EH (cell line): ENCODE data around the gene TBC1D14.

Experiments used
- DNase-seq: peaks from one replicate; pipeline ENCODE4 v3.0.0-alpha.2; 2015; ENCODE audit warnings: low read depth

TBC1D14 gene

GRCh38 chr4:6929812-6930464 lies 20.3 kb downstream of the TBC1D14 start:
- DNase-seq: no peak

- no peak for DNase-seq
Measured at GRCh38 chr4:6932475-6932874, 22.8 kb downstream of the TBC1D14 start.

- DNase-seq: no peak
Measured at GRCh38 chr4:6932918-6933317, 23.3 kb downstream of the TBC1D14 start.

DNA sequence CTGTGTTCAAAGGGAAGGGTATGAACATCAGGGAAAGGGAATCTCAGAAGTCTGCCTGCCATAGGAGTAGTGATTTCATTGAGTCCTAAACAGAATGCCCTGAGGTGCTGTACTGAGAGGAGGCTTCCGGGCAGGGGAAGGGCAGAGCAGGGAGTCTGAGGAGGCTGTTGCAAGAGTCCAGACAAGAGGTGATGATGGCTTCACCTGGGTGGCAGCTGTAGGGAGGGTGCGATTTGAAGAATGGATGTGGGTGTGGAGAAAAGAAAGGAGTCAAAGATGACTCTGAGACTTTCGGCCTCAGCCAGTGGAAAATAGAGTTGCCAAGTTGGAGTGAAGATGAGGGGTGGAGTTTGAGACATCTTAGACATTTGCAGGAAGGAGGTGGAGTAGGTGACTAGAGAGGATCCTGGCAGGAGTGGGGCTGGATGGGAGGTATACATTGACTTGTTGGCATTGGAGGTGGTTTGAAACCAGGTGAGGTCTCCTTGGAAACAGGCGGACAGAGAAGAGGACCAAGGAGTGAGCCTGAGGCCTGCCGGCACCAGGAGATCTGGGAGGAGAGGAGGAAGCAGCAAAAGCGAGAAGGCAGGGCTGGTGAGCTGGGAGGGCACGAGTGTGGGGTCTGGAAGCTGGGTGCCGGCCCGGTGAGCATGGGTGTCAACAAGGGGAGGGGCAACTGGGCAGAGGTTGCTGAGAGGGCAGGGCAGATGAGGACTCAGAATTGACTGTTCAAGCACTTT lies 24.2 kb downstream of the TBC1D14 start:
- DNase-seq: no peak

DNA sequence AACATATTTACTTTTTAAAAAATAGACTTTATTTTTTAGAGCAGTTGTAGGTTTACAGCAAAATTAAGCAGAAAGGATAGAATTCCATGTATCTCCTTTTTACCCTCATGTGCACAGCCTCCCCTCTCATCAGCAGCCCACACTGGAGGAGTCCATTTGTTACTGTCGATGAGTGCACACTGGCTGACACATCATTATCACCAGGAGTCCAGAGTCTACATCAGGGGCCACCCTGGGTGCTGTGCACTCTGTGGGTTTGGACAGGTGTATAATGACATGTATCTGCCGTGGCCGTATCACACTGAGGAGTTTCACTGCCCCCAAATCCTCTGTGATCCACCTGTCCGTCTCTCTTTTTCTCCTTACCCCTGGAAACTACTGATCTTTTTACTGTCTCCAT lies 26.3 kb downstream of the TBC1D14 start:
- DNase-seq: no peak

- no peak for DNase-seq
Measured at GRCh38 chr4:6937201-6937600, 27.6 kb downstream of the TBC1D14 start.

GRCh38 chr4:6937754-6938153 lies 28.1 kb downstream of the TBC1D14 start:
- no peak for DNase-seq

DNA sequence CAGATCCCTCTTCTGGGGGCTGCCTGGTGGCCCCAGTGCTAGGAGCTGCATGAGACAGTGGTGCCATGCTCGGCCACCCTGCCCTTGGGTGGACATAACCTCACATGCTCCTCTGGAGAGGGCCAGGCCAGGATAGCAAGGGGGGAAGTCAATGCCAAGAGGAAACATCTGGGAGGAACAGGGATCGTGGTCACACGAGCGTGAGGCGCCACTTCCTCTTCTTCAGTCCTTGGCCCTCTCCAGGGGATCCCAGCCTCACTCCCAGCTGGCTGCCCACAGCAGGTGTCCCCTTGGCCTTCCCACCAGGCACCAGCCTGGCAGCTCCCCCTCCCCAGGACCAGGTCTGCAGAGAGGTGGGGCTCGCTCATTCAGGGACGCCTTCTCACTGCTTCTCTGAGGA lies 28.6 kb downstream of the TBC1D14 start:
- peak; percentile 20 for DNase-seq

- no peak for DNase-seq
Measured at GRCh38 chr4:6938647-6939271, 29.1 kb downstream of the TBC1D14 start.

- DNase-seq: no peak
Measured at GRCh38 chr4:6939761-6940743, 30.4 kb downstream of the TBC1D14 start.

DNA sequence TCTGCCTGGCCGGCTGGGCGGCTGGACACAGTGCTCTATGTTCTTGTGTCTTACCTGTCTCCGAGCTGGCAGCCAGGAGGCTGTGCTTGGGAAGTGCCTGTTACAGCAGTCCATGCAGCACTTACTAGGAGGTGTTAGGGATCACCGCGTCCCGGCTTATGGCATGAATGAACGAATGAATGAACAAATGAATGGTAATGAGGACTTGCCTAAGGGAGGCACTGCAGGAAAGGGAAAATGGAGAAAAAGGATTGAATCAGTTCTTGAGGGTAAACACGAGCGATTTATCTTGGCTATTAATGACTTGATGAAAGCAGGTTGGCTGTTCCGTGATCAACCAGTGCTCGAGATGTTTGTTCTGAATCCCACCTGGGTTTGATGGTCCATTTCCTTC lies 31.1 kb downstream of the TBC1D14 start:
- DNase-seq: no peak

DNA sequence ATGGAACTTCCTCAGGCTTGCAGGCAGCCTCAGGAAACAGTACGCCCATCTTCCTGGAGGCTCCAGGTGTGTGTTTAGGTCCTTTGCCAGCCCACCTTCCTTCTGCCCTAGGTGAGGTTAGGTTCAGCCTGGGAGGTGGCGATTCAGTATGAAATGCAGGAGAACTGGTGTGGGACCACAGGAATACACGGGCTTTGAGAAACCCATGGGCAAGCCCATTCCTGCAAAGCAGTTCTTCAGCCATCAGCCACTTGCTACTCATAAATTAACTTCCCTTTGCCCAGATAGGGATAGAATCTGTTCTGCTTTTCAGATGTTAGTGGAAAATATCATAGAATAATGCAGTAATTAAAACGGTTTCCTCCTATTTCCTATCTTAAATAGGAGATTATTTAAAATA lies 32.2 kb downstream of the TBC1D14 start:
- DNase-seq: no peak

DNA sequence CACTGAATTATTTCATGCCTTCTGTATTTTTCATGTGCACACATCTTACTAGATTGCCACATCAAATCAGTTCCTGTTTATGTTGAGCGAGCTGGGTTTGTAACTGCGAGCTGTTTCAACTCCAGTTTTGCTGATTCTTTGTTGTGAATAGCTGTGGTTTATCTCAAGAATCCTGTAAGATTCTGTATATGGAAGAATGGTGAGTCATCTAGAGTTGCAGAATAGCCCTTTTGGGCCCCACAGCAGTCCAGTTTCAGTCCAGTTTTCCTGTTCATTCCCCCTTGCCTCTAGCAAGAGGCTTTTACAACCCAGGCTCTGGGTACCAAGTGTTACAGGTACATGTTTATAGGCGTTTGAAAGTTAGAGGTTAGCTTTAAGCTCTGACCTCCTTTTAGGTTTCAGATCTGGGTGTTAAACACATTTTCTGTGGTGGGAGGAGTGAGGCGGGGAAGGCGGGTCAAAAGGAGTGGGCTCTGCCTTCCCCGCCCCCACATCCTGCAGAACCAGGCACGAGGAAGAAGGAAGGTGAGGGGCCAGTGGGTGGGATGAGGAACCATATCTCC lies 32.7 kb downstream of the TBC1D14 start:
- peak; percentile 96 for DNase-seq

- DNase-seq: no peak
Measured at GRCh38 chr4:6943012-6943884, 33.6 kb downstream of the TBC1D14 start.

- no peak for DNase-seq
Measured at GRCh38 chr4:6943885-6944225, 34.2 kb downstream of the TBC1D14 start.

DNA sequence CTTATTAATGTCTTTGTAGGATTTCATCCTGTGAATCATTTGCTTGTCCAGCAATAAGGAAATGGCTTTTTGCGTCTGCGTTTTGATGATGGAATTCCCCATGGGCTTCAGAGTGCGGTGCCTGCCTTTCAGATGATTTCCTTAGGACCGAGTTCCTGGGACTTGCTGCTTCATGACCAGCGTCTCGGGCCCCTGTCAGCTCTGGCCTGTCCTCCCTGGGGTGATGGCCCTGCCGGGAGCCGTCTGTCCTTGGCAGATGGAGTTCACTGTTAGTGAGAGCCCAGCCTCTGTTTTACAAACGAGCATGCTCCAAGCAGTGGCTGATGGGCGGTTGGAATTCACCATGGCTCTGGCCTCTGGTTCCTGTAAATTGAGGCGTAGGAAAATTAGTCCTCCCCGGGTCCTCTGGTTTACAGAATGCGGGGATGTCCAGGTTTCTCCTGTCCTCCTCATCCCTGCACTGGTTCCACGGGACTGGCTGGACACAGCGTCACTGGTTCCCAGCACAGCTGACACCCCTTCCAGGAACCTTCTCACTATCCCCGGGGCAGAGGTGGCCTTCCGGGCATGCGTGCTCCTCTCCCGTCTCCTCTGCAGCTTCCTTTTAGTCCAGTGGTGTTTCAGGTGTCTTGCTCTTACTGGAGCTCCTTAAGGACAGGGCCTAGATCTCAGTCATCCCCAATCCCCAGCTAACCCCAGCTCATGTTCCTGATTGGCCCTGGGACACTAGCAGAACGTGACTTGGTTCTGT lies 34.9 kb downstream of the TBC1D14 start:
- no peak for DNase-seq

GRCh38 chr4:6945052-6945409 lies 35.4 kb downstream of the TBC1D14 start:
- DNase-seq: no peak

- DNase-seq: no peak
Measured at GRCh38 chr4:6946497-6946896, 36.9 kb downstream of the TBC1D14 start.

GRCh38 chr4:6948134-6948460 lies 38.5 kb downstream of the TBC1D14 start:
- no peak for DNase-seq

DNA sequence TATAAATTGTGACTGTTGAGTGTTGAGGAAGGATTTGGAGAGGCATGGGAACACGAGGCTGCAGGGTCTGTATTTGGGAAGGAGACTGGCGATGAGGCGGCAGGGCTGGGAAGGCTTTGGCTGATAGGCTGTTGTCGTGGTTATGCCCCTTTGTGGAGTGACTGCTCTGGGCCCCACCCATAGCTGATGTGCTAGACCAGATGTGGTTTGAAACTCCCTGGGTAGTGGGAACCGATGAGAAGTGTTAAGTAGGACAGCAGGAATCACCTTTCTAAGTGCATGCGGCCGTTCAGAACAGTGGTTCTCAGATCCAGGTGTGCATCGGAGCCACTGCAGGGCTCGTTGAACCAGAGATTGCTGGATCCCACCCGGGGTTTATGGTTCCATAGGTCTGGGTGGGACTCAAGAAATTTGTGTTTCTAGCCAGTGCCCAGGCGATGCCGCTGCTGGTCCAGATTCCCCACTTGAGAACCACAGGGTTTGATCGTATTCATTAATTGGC lies 42.3 kb downstream of the TBC1D14 start:
- no peak for DNase-seq
